HEK293 (cell line): ENCODE data around the gene FAM89A.

Source experiments
- CTCF ChIA-PET: fragments of 350-600 bp; formaldehyde crosslinking; extraction: SDS; loops from one replicate; lab custom pipeline; 2021; ENCODE audit warnings: antibody characterized with exemption; lab: Yijun Ruan, JAX
- POLR2A ChIA-PET: fragments of 300-600 bp; formaldehyde crosslinking; extraction: SDS; loops from one replicate; lab custom pipeline; 2020; ENCODE audit warnings: antibody characterized with exemption, inconsistent platforms; lab: Yijun Ruan, JAX
- H3K27ac ChIP-seq: fragments of 200-500 bp; sonication (Bioruptor generic); 2 replicates; pipeline ENCODE4 v1.5.1; 2014; ENCODE audit warnings: low read depth, low read length, control low read depth, inconsistent platforms; ENCODE audit errors: extremely low read depth
- H3K36me3 ChIP-seq, 2 experiments: fragments of 200-500 bp in 1 of 2; sonication (Bioruptor generic) in 1 of 2; 1 replicate in 1 of 2; 2 replicates in 1 of 2; pipeline ENCODE4 v1.5.1; 2014 to 2017; ENCODE audit warnings: inconsistent platforms in 2 of 2, low read length in 2 of 2; ENCODE audit not compliant: control insufficient read depth in 2 of 2, insufficient read depth in 1 of 2
- H3K4me1 ChIP-seq: fragments of 200-500 bp; sonication (Bioruptor generic); 2 replicates; pipeline ENCODE4 v1.5.1; 2014; ENCODE audit warnings: mild to moderate bottlenecking, low read length, inconsistent platforms; ENCODE audit not compliant: control insufficient read depth, insufficient read depth
- H3K4me3 ChIP-seq: 2 replicates; pipeline ENCODE4 v1.5.1; 2011; ENCODE audit warnings: low read depth, mild to moderate bottlenecking, control low read depth, low read length, moderate library complexity
- H3K9me3 ChIP-seq: fragments of 200-500 bp; sonication (Bioruptor generic); 2 replicates; pipeline ENCODE4 v1.5.1; 2014; ENCODE audit warnings: low read depth, low read length, inconsistent platforms; ENCODE audit not compliant: control insufficient read depth, insufficient read depth
- GLIS1 ChIP-seq: fragments of 450-650 bp; formaldehyde crosslinking; IDR thresholded peaks from 2 replicates; pipeline ENCODE4 v1.5.1; 2016; ENCODE audit warnings: missing biosample characterization, missing genetic modification characterization
- MEIS1 ChIP-seq: sonication (generic); formaldehyde crosslinking; IDR thresholded peaks from 2 replicates; pipeline ENCODE4 v1.8.1; 2022; ENCODE audit warnings: missing genetic modification reagents, mild to moderate bottlenecking, borderline replicate concordance
- ZBTB1 ChIP-seq: fragments of 450-650 bp; formaldehyde crosslinking; IDR thresholded peaks from 2 replicates; pipeline ENCODE4 v1.5.1; 2016; ENCODE audit warnings: missing biosample characterization, missing genetic modification characterization
- ZBTB7A ChIP-seq: fragments of 450-650 bp; formaldehyde crosslinking; IDR thresholded peaks from 2 replicates; pipeline ENCODE4 v1.5.1; 2016; ENCODE audit warnings: low read depth, missing biosample characterization, missing genetic modification characterization
- ZIC2 ChIP-seq: fragments of 450-650 bp; formaldehyde crosslinking; IDR thresholded peaks from 2 replicates; pipeline ENCODE4 v1.5.1; 2016; ENCODE audit warnings: missing biosample characterization, missing genetic modification characterization
- ZNF112 ChIP-seq: fragments of 450-650 bp; formaldehyde crosslinking; IDR thresholded peaks from 2 replicates; pipeline ENCODE4 v1.5.0; 2017; ENCODE audit warnings: missing biosample characterization, missing genetic modification characterization
- ZNF121 ChIP-seq: fragments of 450-650 bp; formaldehyde crosslinking; IDR thresholded peaks from 2 replicates; pipeline ENCODE4 v1.5.1; 2016; ENCODE audit warnings: missing biosample characterization, missing genetic modification characterization
- ZNF138 ChIP-seq: fragments of 450-650 bp; formaldehyde crosslinking; IDR thresholded peaks from 2 replicates; pipeline ENCODE4 v1.5.1; 2016; ENCODE audit warnings: missing biosample characterization, missing genetic modification characterization, borderline replicate concordance
- ZNF155 ChIP-seq: fragments of 450-650 bp; formaldehyde crosslinking; IDR thresholded peaks from 2 replicates; pipeline ENCODE4 v1.5.1; 2016; ENCODE audit warnings: missing biosample characterization, missing genetic modification characterization
- ZNF184 ChIP-seq: fragments of 450-650 bp; IDR thresholded peaks from 2 replicates; pipeline ENCODE4 v1.5.1; 2018; ENCODE audit warnings: missing biosample characterization, mild to moderate bottlenecking, missing genetic modification characterization
- ZNF280D ChIP-seq: fragments of 450-650 bp; formaldehyde crosslinking; IDR thresholded peaks from 2 replicates; pipeline ENCODE4 v1.5.1; 2016; ENCODE audit warnings: missing biosample characterization, missing genetic modification characterization
- ZNF302 ChIP-seq: fragments of 450-650 bp; formaldehyde crosslinking; IDR thresholded peaks from 2 replicates; pipeline ENCODE4 v1.5.1; 2016; ENCODE audit warnings: missing biosample characterization, missing genetic modification characterization, low read depth
- ZNF341 ChIP-seq: fragments of 450-650 bp; formaldehyde crosslinking; IDR thresholded peaks from 2 replicates; pipeline ENCODE4; 2016; ENCODE audit warnings: low read depth, missing biosample characterization, missing genetic modification characterization
- ZNF350 ChIP-seq: fragments of 450-650 bp; formaldehyde crosslinking; IDR thresholded peaks from 2 replicates; pipeline ENCODE4 v1.5.0; 2017; ENCODE audit warnings: missing biosample characterization, mild to moderate bottlenecking, missing genetic modification characterization
- ZNF398 ChIP-seq: fragments of 450-650 bp; formaldehyde crosslinking; IDR thresholded peaks from 2 replicates; pipeline ENCODE4 v1.5.1; 2017; ENCODE audit warnings: missing biosample characterization, missing genetic modification characterization
- ZNF510 ChIP-seq: fragments of 450-650 bp; formaldehyde crosslinking; IDR thresholded peaks from 2 replicates; pipeline ENCODE4 v1.5.1; 2018; ENCODE audit warnings: mild to moderate bottlenecking, missing genetic modification characterization, missing biosample characterization; ENCODE audit not compliant: insufficient replicate concordance
- ZNF514 ChIP-seq: fragments of 450-650 bp; formaldehyde crosslinking; IDR thresholded peaks from 2 replicates; pipeline ENCODE4 v1.5.1; 2016; ENCODE audit warnings: missing biosample characterization, missing genetic modification characterization
- ZNF621 ChIP-seq: fragments of 450-650 bp; formaldehyde crosslinking; IDR thresholded peaks from 2 replicates; pipeline ENCODE4 v1.5.1; 2017; ENCODE audit warnings: missing biosample characterization, missing genetic modification characterization
- ZNF76 ChIP-seq: fragments of 450-650 bp; formaldehyde crosslinking; IDR thresholded peaks from 2 replicates; pipeline ENCODE4; 2016; ENCODE audit warnings: low read depth, missing biosample characterization, missing genetic modification characterization, borderline replicate concordance
- ZNF768 ChIP-seq: fragments of 450-650 bp; formaldehyde crosslinking; IDR thresholded peaks from 2 replicates; pipeline ENCODE4 v1.5.1; 2018; ENCODE audit warnings: missing biosample characterization, mild to moderate bottlenecking, missing genetic modification characterization
- ZNF776 ChIP-seq: fragments of 450-650 bp; formaldehyde crosslinking; IDR thresholded peaks from 2 replicates; pipeline ENCODE4 v1.5.0; 2017; ENCODE audit warnings: missing biosample characterization, missing genetic modification characterization, borderline replicate concordance
- TF ChIP-seq, protein P1 (sequence below): fragments of 450-650 bp; formaldehyde crosslinking; IDR thresholded peaks from 2 replicates; pipeline ENCODE4 v1.5.1; 2016; ENCODE audit warnings: missing biosample characterization, missing genetic modification characterization

The FAM89A gene

DNA sequence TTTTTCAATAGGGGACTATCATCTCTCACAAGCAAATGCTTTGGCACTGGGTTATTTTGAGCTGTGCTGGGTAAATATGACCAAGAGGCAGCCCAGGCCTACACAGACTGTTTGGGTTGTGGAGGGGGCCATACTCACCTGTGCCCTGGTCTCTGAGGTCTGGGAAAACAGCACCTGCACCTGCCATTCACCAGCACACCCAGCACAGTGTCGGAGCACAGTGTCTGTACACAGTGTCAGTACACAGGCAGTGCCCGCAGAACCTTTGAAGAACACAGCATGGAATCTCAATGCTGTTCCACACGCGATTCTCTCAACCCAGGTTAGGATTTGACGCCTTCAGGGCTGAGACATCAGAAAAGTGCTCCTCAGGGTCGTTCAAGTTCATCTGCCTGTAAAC is 35.0 kb upstream of the FAM89A start (continued):
- TF ChIP-seq ZNF121 (no peak), ZNF341 (no peak), ZNF280D (no peak), GLIS1 (tag by site-specific recombination) (no peak), ZNF514 (no peak), ZNF350 (tag by site-specific recombination) (no peak), ZNF302 (tag by site-specific recombination) (no peak)

DNA sequence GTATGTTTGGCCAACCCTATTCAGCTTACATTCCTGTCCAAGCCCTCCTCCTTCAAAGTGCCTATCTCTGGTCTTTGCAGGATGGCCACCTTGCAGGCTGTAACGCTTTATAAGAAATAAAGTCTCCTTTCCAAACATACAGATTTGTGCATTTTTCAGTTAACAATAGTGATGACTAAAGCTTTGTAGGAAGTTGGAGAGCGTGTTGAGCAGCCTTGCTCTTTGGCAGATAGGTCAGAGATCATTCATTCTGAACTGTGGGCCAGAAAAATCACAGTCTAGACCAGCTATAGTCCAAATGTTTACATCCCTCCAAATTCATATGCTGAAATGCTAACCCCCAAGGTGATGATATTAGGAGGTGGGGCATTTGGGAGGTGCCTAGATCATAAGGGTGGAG is 34.0 kb upstream of the FAM89A start:
- Histone ChIP-seq H3K27ac (no peak overlapping the region), H3K4me3 (no peak overlapping the region), H3K9me3 (no peaks in the 10 kb centered on the region), H3K4me1 (no peaks in the 10 kb centered on the region), H3K36me3 (no peaks in the 10 kb centered on the region)
- no peak for TF ChIP-seq ZNF621 (tag by site-specific recombination)
- TF ChIP-seq ZNF510 = no peak
- no peak for TF ChIP-seq ZNF155
- TF ChIP-seq ZNF398 (tag by site-specific recombination) = no peak
- no peak for TF ChIP-seq ZIC2 (tag by site-specific recombination)
- TF ChIP-seq ZNF776 (tag by site-specific recombination) = no peak
- TF ChIP-seq MEIS1 (CRISPR knock-in tag) = no peak
- TF ChIP-seq ZBTB1 (tag by site-specific recombination) = no peak
- no peak for TF ChIP-seq ZNF768
- TF ChIP-seq, protein P1, sequence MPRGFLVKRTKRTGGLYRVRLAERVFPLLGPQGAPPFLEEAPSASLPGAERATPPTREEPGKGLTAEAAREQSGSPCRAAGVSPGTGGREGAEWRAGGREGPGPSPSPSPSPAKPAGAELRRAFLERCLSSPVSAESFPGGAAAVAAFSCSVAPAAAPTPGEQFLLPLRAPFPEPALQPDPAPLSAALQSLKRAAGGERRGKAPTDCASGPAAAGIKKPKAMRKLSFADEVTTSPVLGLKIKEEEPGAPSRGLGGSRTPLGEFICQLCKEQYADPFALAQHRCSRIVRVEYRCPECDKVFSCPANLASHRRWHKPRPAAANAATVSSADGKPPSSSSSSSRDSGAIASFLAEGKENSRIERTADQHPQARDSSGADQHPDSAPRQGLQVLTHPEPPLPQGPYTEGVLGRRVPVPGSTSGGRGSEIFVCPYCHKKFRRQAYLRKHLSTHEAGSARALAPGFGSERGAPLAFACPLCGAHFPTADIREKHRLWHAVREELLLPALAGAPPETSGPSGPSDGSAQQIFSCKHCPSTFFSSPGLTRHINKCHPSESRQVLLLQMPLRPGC (tag by site-specific recombination) = no peak
- no peak for TF ChIP-seq ZNF138 (tag by site-specific recombination)
- TF ChIP-seq ZBTB7A = no peak
- TF ChIP-seq ZNF76 (tag by site-specific recombination) = no peak
- no peak for TF ChIP-seq ZNF184 (tag by site-specific recombination)
- TF ChIP-seq ZNF112 (tag by site-specific recombination) = no peak
- POLR2A ChIA-PET = no interaction called here
- CTCF ChIA-PET = no interaction called here
